WI38 (cell line): ENCODE data around the gene DNTTIP2.
"Not testable (repeated sequence)": the region's sequence is repeated elsewhere in the genome, so short reads cannot be mapped to it uniquely, and the experiment has no call there.

Experiments
- H3K4me3 ChIP-seq: 2 replicates; pipeline ENCODE4 v1.5.1; 2011; ENCODE audit warnings: low read depth, mild to moderate bottlenecking, control low read depth, low read length
- TF ChIP-seq, protein P1 (sequence below): IDR thresholded peaks from 2 replicates; pipeline ENCODE4 v1.5.1; 2012; ENCODE audit warnings: low read depth, mild to moderate bottlenecking, control low read depth, low read length

The DNTTIP2 gene

DNA sequence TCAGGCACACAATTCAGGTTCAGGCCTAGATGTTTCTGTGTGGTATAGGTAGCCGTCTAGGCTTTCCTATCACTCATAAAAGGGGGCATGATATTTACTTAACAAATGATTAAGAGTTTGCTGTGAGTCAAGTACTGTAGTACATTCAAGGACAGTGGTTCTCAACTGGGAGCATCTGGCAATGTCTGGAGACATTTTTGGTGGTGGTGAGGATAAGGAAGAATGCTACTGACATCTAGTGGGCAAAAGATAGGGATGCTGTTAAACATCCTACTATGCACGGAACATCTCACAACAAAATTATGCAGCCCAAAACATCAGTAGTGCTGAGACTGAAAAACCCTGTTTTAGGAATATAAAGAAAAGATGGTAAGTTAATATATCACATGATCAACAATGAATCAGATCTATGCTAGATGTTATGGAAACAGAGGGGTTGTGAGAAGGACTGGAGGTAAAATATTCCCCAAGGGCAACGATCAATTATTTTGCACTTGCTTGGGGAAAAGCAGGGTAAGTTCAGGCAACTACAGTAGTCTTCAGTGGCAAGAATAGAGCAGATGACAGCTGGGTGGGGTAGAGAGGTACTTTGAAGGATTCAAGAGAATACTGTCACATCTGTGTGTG, 4.9 kb downstream of the DNTTIP2 start:
- TF ChIP-seq, protein P1, sequence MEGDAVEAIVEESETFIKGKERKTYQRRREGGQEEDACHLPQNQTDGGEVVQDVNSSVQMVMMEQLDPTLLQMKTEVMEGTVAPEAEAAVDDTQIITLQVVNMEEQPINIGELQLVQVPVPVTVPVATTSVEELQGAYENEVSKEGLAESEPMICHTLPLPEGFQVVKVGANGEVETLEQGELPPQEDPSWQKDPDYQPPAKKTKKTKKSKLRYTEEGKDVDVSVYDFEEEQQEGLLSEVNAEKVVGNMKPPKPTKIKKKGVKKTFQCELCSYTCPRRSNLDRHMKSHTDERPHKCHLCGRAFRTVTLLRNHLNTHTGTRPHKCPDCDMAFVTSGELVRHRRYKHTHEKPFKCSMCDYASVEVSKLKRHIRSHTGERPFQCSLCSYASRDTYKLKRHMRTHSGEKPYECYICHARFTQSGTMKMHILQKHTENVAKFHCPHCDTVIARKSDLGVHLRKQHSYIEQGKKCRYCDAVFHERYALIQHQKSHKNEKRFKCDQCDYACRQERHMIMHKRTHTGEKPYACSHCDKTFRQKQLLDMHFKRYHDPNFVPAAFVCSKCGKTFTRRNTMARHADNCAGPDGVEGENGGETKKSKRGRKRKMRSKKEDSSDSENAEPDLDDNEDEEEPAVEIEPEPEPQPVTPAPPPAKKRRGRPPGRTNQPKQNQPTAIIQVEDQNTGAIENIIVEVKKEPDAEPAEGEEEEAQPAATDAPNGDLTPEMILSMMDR: peak; percentile 30
- H3K4me3 ChIP-seq: no peak overlapping the region

DNA sequence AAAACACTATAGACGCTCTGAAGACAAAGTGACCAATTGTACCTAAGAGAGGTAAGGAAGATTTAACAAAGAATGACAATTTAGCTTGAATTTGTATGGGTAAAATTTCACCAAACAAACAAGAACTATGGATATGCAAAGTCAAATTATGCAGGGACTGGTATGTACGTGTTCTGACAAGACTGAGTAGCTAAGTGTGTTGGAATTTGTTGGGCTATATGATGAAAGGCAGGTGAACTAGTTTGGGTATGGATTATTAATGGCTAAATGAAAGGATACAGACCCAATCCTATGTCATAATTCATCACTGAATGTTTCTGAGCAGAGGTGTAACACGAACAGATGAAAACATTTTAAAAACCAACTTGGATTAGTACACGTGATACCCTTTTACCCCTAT, 7.6 kb downstream of the DNTTIP2 start:
- H3K4me3 ChIP-seq: no peak overlapping the region
- TF ChIP-seq, protein P1: no peak

- TF ChIP-seq, protein P1: no peak
- no peak overlapping the region for H3K4me3 ChIP-seq
Measured at GRCh38 chr1:93869653-93870052, 9.4 kb downstream of the DNTTIP2 start.

GRCh38 chr1:93868492-93868891, 10.5 kb downstream of the DNTTIP2 start:
- H3K4me3 ChIP-seq: not testable (repeated sequence)

DNA sequence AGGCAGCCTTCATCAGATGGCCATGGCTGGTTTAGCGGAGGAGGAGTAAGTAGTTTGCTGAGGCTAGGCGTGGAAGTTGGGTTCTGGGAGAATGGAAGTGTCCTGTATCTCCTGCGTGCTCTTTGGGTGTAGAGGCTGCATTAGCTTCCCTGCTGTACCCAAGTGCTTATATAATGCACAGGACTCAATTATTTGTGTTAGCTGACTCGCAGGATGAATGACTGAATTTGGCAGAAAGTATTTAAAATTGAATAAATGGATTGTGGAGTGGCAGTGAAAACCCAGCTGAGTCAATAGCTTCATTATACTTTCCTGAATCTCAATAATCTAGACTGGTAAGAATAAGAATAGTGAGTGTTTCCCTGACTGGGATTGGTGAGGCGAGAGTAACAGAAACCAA, 13.8 kb downstream of the DNTTIP2 start:
- TF ChIP-seq, protein P1: no peak

GRCh38 chr1:93864175-93864574, 14.8 kb downstream of the DNTTIP2 start:
- H3K4me3 ChIP-seq: no peak overlapping the region
- TF ChIP-seq, protein P1: no peak

More for the DNA sequence above, 13.8 kb downstream of the DNTTIP2 start:
- H3K4me3 ChIP-seq: no peak overlapping the region

DNA sequence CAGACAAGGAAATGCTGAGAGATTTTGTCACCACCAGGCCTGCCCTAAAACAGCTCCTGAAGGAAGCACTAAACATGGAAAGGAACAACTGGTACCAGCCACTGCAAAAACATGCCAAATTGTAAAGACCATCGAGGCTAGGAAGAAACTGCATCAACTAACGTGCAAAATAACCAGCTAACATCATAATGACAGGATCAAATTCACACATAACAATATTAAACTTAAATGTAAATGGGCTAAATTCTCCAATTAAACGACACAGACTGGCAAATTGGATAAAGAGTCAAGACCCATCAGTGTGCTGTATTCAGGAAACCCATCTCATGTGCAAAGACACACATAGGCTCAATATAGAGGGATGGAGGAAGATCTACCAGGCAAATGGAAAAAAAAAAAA, 21.4 kb downstream of the DNTTIP2 start:
- not testable (repeated sequence) for H3K4me3 ChIP-seq

DNA sequence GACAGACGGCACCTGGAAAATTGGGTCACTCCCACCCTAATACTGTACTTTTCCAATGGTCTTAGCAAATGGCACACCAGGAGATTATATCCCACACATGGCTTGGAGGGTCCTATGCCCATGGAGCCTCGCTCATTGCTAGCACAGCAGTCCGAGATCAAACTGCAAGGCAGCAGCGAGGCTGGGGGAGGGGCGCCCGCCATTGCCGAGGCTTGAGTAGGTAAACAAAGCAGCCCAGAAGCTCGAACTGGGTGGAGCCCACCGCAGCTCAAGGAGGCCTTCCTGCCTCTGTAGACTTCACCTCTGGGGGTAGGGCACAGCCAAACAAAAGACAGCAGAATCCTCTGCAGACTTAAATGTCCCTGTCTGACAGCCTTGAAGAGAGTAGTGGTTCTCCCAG, 23.0 kb downstream of the DNTTIP2 start:
- not testable (repeated sequence) for H3K4me3 ChIP-seq

DNA sequence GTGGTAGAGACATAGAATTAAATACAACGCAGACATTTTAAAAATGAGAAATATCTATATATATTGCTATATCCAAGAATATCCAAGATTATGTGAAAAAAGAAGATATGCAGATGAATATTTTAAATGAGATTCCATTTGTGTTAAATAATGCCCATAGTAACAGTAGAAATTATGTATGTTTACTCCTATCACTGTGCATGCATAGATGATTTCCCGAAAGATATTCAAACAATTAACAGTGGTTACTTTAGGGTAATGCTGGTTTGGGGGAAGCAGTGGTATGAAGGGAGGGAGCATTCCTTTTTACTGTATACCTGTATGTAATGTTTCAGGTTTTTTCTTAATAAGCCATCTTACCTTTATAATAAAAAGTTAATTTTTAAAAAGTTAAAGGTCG, 25.1 kb downstream of the DNTTIP2 start:
- no peak overlapping the region for H3K4me3 ChIP-seq
- TF ChIP-seq, protein P1: no peak
